Stomach (tissue), 4 donors: ENCODE results near the gene RCN2.

Experiments used
- CTCF ChIP-seq, 7 experiments: fragments of 450-650 bp in 4 of 7; fragments of 200-600 bp in 3 of 7; sonication (generic) in 3 of 7; IDR thresholded peaks; one replicate each; pipeline ENCODE4 v1.5.1; 2016 to 2019; ENCODE audit warnings: antibody characterized with exemption in 7 of 7, control low read depth in 2 of 7, mild to moderate bottlenecking in 1 of 7
- POLR2AphosphoS5 ChIP-seq, 3 donors: sonication (generic); formaldehyde crosslinking; IDR thresholded peaks; one replicate each; pipeline ENCODE4 v1.6.1; 2016; ENCODE audit warnings: antibody characterized with exemption in 3 of 3

GRCh38 chr15:77001351-77001750, 69.8 kb downstream of the RCN2 start:
- TF ChIP-seq POLR2AphosphoS5 (IDR thresholded peaks at IDR 0.05) (no peak), CTCF (IDR thresholded peaks at IDR 0.05) (no peak)
